HG02763 (cell line): Measurements from ENCODE around the gene GLUD1.
"Not testable (repeated sequence)": the region's sequence is repeated elsewhere in the genome, so short reads cannot be mapped to it uniquely, and the experiment has no call there.

Experiments
- ATAC-seq: cut with Tn5 transposase; IDR thresholded peaks from one replicate; pipeline ENCODE4 v1.9.1; 2021; ENCODE audit warnings: mild to moderate bottlenecking, moderate library complexity; ENCODE audit not compliant: unreplicated experiment

GLUD1 gene

DNA sequence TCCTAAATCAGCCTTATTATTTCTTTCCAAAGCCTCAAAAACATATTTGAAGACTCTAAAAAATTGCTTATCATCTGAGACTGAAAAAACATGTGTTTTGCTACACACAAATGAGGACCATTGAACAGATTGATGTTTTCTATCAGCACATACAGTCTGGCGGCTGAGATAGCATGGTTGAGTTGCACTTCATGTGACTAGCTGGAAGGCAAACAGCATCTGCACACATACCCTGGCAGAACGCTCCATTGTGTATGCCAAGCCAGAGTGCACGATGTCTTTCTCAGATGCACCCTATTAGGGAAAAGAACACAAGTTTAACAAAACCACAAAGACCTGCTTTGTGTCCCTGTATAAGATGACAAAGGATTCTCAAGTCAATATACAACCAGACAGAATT, 41.5 kb downstream of the GLUD1 start:
- ATAC-seq = no peak

- ATAC-seq = no peak
These were observed 49.2 kb downstream of the GLUD1 start for GRCh38 chr10:87045434-87045938.

DNA sequence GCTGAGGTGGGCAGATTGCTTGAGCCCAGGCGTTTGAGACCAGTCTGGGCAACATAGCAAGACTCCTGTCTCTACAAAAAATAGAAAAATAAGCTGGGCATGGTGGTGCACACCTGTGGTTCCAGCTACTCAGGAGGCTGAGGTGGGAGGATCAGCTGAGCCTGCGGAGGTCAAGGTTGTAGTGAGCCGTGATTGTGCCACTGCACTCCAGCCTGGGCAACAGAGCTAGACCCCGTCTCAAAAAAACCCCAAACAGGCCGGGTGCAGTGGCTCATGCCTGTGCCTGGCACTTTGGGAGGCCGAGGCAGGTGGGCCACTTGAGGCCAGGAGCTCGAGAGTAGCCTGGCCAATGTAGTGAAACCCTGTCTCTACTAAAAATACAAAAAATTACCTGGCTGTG, 51.1 kb downstream of the GLUD1 start:
- not testable (repeated sequence) for ATAC-seq

- ATAC-seq = no peak
These were observed 55.9 kb downstream of the GLUD1 start for GRCh38 chr10:87038786-87039185.

GRCh38 chr10:87038286-87038717, 56.3 kb downstream of the GLUD1 start:
- no peak for ATAC-seq

- no peak for ATAC-seq
These were observed 58.0 kb downstream of the GLUD1 start for GRCh38 chr10:87036623-87037022.

DNA sequence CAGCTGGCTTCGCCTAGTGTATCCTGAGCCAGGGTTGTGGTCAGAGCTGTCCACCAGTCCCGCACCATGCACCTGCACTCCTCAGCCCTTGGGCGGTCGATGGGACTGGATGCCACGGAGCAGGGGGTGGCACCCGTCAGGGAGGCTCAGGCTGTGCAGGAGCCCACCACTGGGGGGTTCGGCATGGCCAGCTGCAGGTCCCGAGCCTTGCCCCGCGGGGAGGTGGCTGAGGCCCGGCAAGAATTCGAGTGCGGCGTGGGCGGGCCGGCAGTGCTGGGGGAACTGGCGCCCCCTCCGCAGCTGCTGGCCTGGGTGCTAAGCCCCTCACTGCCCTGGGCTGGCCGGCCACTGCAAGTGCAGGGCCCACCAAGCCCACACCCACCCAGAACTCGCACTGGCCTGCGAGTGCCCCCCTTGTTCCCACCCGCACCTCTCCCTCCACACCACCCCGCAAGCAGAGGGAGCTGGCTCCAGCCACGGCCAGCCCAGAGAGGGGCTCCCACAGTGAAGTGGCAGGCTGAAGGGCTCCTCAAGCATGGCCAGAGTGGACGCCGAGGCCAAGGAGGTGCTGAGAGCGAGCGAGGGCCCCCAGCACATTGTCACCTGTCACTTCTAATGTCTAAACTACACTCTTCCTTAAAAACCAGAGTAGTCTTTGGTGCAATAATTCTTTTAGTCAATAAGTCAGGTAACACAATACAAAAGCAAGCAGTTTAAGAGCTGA, 63.6 kb downstream of the GLUD1 start:
- no peak for ATAC-seq

GRCh38 chr10:87030419-87030818, 64.2 kb downstream of the GLUD1 start:
- ATAC-seq = not testable (repeated sequence)

DNA sequence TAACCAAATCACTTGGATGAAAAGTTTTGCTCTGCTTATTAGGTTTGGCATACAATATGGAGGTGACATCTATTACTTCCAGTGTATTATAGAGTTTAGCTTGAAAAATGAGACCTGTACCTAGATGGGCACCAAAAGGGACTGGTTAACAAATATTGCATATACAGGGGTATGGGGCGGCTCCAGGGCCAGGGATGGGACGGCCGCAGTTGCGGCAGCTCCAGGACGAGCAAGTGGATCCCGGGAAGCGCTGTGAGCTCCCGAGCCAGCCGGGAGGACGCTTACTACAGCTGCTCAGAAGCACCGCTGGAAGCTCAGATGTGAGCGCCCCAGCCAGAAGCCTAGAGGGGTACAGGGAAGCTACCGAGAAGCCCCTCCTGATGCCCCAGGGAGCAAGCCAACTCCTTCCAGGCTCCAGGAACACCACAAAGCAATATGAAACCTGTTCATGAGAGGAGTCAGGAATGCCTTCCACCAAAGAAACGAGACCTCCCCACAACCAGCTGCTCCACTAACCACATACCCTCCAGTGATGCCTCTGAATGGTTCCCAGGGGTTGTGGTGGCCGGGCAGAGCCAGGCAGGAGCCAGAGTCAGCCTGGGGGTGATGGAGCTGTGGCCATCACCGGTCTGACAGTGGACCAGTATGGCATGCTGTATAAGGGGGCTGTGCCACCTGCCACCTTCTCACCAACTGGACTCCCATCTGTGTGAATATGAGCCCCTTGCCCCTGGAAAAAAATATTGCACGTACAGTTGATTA, 67.7 kb downstream of the GLUD1 start:
- not testable (repeated sequence) for ATAC-seq

DNA sequence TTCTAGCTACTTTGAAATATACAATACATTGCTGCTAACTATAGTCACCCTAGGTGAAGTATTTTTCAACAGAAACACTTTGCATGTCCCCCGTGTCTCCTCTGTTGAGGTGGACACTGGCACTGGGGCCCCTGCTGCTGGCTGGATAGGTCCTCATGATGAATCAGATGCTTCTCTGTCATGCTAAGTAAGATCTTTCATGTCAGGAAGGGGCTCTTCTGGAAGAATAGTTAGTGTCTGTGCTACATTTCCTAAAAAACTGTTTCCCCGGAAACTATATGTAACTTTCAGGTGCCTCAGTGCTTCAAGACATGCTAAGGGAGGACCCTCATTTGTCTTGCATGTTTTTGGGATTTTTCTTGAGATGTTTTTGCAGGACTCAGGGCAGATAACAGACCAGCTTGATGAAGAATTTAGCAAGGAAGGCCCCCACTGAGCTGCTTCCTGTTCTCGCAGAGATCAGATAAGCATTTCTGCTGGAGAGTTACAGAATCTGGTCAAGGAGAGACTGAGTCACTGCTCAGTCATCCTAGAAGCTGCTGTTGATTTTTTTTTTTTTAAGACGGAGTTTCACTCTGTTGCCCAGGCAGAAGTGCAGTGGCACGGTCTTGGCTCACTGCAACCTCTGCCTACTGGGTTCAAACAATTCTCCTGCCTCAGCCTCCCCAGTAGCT, 69.2 kb downstream of the GLUD1 start:
- not testable (repeated sequence) for ATAC-seq

- not testable (repeated sequence) for ATAC-seq
These were observed 74.6 kb downstream of the GLUD1 start, which contains the start of gene FAM25A for GRCh38 chr10:87020056-87020455. Gene FAM25A, plus strand, starts transcription at chr10:87020294. Its CDS starts 31 bp downstream, at chr10:87020325.

GRCh38 chr10:87019504-87019903, 75.1 kb downstream of the GLUD1 start:
- not testable (repeated sequence) for ATAC-seq

DNA sequence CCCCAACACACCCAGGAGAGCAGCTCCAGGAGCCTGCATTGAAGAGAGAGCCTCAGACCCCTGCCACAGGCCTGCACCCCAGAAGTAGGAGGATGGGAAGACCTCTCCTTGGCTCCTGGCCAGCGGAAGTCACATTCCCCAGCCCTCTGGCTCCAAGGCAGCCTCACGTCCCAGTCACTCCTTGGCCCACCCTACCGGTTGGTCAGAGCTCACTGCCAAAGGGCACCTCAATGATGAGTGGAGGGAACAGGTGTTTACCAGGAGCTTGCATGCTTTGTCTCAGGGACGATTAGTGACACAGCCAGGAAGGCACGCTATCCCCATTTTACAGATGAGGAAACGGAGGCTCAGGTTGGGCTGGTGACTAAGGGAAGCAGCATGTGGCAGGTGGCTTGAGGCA, 75.6 kb downstream of the GLUD1 start:
- not testable (repeated sequence) for ATAC-seq

DNA sequence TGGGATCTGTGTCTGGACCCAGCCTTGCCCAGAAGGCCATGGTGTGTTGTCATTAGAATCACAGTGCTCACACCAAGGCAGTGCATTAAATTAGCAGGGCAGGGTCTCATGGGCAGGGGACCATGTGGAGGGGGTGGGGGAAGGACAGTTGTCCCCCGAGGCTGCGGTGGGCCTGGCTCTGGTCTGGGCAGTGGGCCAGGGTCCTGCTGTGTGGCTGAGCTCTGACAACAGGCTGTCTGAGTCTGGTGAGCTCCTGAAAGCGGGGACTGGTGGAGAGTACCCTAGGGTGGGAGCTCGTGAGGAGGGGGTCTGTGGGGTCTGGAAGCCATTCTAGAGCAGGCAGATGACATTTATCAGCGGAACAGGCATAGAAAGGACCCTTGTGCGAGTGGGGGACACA, 76.5 kb downstream of the GLUD1 start:
- not testable (repeated sequence) for ATAC-seq

GRCh38 chr10:87014986-87015716, 79.5 kb downstream of the GLUD1 start:
- not testable (repeated sequence) for ATAC-seq

GRCh38 chr10:87013528-87013927, 81.1 kb downstream of the GLUD1 start:
- ATAC-seq = not testable (repeated sequence)

- ATAC-seq = not testable (repeated sequence)
These were observed 85.4 kb downstream of the GLUD1 start for GRCh38 chr10:87009134-87009696.

DNA sequence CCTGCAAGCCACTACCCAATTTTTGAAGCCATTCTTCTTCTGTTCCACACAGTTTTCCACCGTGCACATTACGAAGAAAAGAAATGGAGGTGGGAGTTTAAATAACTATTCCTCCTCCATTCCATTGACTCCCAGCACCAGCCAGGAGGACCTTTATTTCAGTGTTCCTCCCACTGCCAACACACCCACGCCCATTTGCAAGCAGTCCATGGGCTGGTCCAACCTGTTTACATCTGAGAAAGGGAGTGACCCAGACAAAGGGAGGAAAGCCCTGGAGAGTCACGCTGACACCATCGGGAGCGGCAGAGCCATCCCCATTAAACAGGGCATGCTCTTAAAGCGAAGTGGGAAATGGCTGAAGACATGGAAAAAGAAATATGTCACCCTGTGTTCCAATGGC, 86.3 kb downstream of the GLUD1 start:
- not testable (repeated sequence) for ATAC-seq

DNA sequence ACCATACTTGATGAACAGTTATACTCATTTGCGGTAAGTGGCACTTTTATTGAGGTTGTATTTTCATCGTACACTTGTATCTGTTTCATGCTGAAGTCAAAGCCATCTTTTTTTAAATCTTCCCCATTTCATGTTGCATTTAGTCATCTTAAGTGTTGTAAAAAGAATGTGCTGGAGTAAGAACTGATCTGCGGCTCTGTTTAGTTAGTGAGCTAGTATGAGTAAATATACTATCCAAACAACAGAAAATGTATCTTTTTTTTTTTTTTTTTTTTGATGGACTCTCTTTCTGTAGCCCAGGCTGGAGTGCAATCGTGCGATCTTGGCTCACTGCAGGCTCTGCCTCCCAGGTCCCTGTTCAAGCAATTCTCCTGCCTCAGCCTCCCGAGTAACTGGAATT, 87.0 kb downstream of the GLUD1 start:
- ATAC-seq = not testable (repeated sequence)

- not testable (repeated sequence) for ATAC-seq
These were observed 87.5 kb downstream of the GLUD1 start for GRCh38 chr10:87007124-87007523.
